PFSK-1 (cell line): ENCODE measurements around the gene CPD.

Source experiments
- FOXP2 ChIP-seq: optimal IDR thresholded peaks from 2 replicates; pipeline ENCODE3; 2011; ENCODE audit warnings: borderline replicate concordance, control low read depth, inconsistent platforms; ENCODE audit not compliant: insufficient read depth; ENCODE audit errors: extremely low read length, extremely low read depth
- POLR2AphosphoS5 ChIP-seq: IDR thresholded peaks from 2 replicates; pipeline ENCODE4 v1.6.1; 2012; ENCODE audit warnings: low read depth, mild to moderate bottlenecking, control low read depth, low read length, moderate library complexity
- REST ChIP-seq, 2 experiments: IDR thresholded peaks; 2 replicates each; pipeline versions ENCODE4 v1.6.1 to v1.8.0; 2011 to 2012; ENCODE audit warnings: low read depth in 2 of 2, low read length in 2 of 2, control low read depth in 1 of 2, inconsistent platforms in 1 of 2, mild to moderate bottlenecking in 1 of 2, moderate library complexity in 1 of 2; ENCODE audit not compliant: insufficient read depth in 1 of 2
- SIN3A ChIP-seq: IDR thresholded peaks from 2 replicates; pipeline ENCODE4 v1.6.1; 2012; ENCODE audit warnings: mild to moderate bottlenecking, low read length, moderate library complexity, borderline replicate concordance; ENCODE audit not compliant: insufficient read depth
- TAF1 ChIP-seq: IDR thresholded peaks from 2 replicates; pipeline ENCODE4 v1.6.1; 2012; ENCODE audit warnings: low read length, control low read depth, borderline replicate concordance; ENCODE audit not compliant: insufficient read depth

- TF ChIP-seq POLR2AphosphoS5 = no peak
- no peak for TF ChIP-seq TAF1
- TF ChIP-seq SIN3A = no peak
- TF ChIP-seq FOXP2 = no peak
- TF ChIP-seq REST (IDR thresholded peaks at IDR 0.05; ENCODE audit: insufficient read depth in 1 of 2, low read depth in 2 of 2, low read length in 2 of 2) = no peak
Measured at GRCh38 chr17:30391534-30391933, 12.8 kb downstream of the CPD start.
